ENCODE measurements around the gene PLXNC1. TPM values are rescaled to one million over a fixed set of nuclear protein-coding genes. Genes with fewer than 3 reads are reported as not detected.

PLXNC1 gene
- total RNA-seq, 1 donor from 2014 or later: under 0.01 TPM

- H3K27me3 ChIP-seq (ENCODE audit: control insufficient read depth, insufficient read depth, low read length): peaks cover 2% of the 10 kb centered on the region
- H3K36me3 ChIP-seq (ENCODE audit: control insufficient read depth, insufficient read depth, low read length): no peaks in the 10 kb centered on the region
- TF ChIP-seq CTCF (IDR thresholded peaks at IDR 0.05; ENCODE audit: insufficient read depth, low read length, severe bottlenecking): no peak
- DNase-seq (ENCODE audit: low read depth) (no peak), FAIRE-seq (no peak)
- no peak overlapping the region for H3K4me3 ChIP-seq (ENCODE audit: low read depth, low read length)
Observed at GRCh38 chr12:94200069-94200468, 51.7 kb downstream of the PLXNC1 start.

- no peak for TF ChIP-seq CTCF (IDR thresholded peaks at IDR 0.05; ENCODE audit: insufficient read depth, low read length, severe bottlenecking)
- FAIRE-seq (no peak), DNase-seq (ENCODE audit: low read depth) (no peak)
Observed at GRCh38 chr12:94200695-94201094, 52.3 kb downstream of the PLXNC1 start.

GRCh38 chr12:94202245-94203180 lies 54.1 kb downstream of the PLXNC1 start:
- H3K36me3 ChIP-seq (ENCODE audit: control insufficient read depth, insufficient read depth, low read length): no peaks in the 10 kb centered on the region
- DNase-seq (ENCODE audit: low read depth) (peak; percentile 89), FAIRE-seq (no peak)
- H3K27me3 ChIP-seq (ENCODE audit: control insufficient read depth, insufficient read depth, low read length): no peaks in the 10 kb centered on the region
- H3K4me3 ChIP-seq (ENCODE audit: low read depth, low read length): no peak overlapping the region
- TF ChIP-seq CTCF (IDR thresholded peaks at IDR 0.05; ENCODE audit: insufficient read depth, low read length, severe bottlenecking): no peak

More at GRCh38 chr12:94200695-94201094, 52.3 kb downstream of the PLXNC1 start:
- no peaks in the 10 kb centered on the region for H3K36me3 ChIP-seq (ENCODE audit: control insufficient read depth, insufficient read depth, low read length)
- H3K4me3 ChIP-seq (ENCODE audit: low read depth, low read length): no peak overlapping the region
- H3K27me3 ChIP-seq (ENCODE audit: control insufficient read depth, insufficient read depth, low read length): peaks cover 2% of the 10 kb centered on the region

GRCh38 chr12:94203181-94203546 lies 54.8 kb downstream of the PLXNC1 start:
- DNase-seq (ENCODE audit: low read depth) (no peak), FAIRE-seq (no peak)
- Histone ChIP-seq H3K27me3 (ENCODE audit: control insufficient read depth, insufficient read depth, low read length) (no peaks in the 10 kb centered on the region), H3K36me3 (ENCODE audit: control insufficient read depth, insufficient read depth, low read length) (no peaks in the 10 kb centered on the region), H3K4me3 (ENCODE audit: low read depth, low read length) (no peak overlapping the region)
- TF ChIP-seq CTCF (IDR thresholded peaks at IDR 0.05; ENCODE audit: insufficient read depth, low read length, severe bottlenecking): no peak

- no peak for TF ChIP-seq CTCF (IDR thresholded peaks at IDR 0.05; ENCODE audit: insufficient read depth, low read length, severe bottlenecking)
- H3K4me3 ChIP-seq (ENCODE audit: low read depth, low read length): no peak overlapping the region
- DNase-seq (ENCODE audit: low read depth) (no peak), FAIRE-seq (no peak)
- H3K27me3 ChIP-seq (ENCODE audit: control insufficient read depth, insufficient read depth, low read length): no peaks in the 10 kb centered on the region
- no peaks in the 10 kb centered on the region for H3K36me3 ChIP-seq (ENCODE audit: control insufficient read depth, insufficient read depth, low read length)
Observed at GRCh38 chr12:94203796-94204195, 55.4 kb downstream of the PLXNC1 start.
